DOHH2 (cell line): ENCODE measurements around the gene MYB.
"Not testable (repeated sequence)": the region's sequence is repeated elsewhere in the genome, so short reads cannot be mapped to it uniquely, and the experiment has no call there.

Experiments used
- H3F3A ChIP-seq: fragments of 200-600 bp; sonication (generic), shearing (Covaris generic); 2 replicates; pipeline ENCODE4 v1.6.0; 2016; ENCODE audit warnings: antibody characterized with exemption, mild to moderate bottlenecking; ENCODE audit not compliant: control insufficient read depth, insufficient read depth
- H3K27ac ChIP-seq: fragments of 200-600 bp; sonication (generic); 2 replicates; pipeline ENCODE4 v1.5.1; 2014; ENCODE audit warnings: low read depth, mild to moderate bottlenecking, low read length, moderate library complexity
- H3K27me3 ChIP-seq: fragments of 200-600 bp; sonication (generic); 2 replicates; pipeline ENCODE4 v1.6.1; 2014; ENCODE audit warnings: mild to moderate bottlenecking, low read length, mixed read lengths; ENCODE audit not compliant: control insufficient read depth
- H3K36me3 ChIP-seq: fragments of 200-600 bp; sonication (generic); 2 replicates; pipeline ENCODE4 v1.6.1; 2014; ENCODE audit warnings: mild to moderate bottlenecking, low read length, moderate library complexity, mixed read lengths; ENCODE audit not compliant: control insufficient read depth
- H3K4me1 ChIP-seq: fragments of 200-600 bp; sonication (generic); 2 replicates; pipeline ENCODE4 v1.6.1; 2014; ENCODE audit warnings: mild to moderate bottlenecking, low read length, mixed read lengths; ENCODE audit not compliant: control insufficient read depth
- H3K4me2 ChIP-seq: fragments of 200-600 bp; sonication (generic); 2 replicates; pipeline ENCODE4 v1.6.0; 2014; ENCODE audit warnings: mild to moderate bottlenecking, low read length, moderate library complexity
- H3K4me3 ChIP-seq: fragments of 200-600 bp; sonication (generic); 2 replicates; pipeline ENCODE4 v1.5.1; 2014; ENCODE audit warnings: mild to moderate bottlenecking, low read length, mixed read lengths
- H3K79me2 ChIP-seq: fragments of 200-600 bp; sonication (generic); 2 replicates; pipeline ENCODE4 v1.6.1; 2014; ENCODE audit warnings: mild to moderate bottlenecking, low read length, mixed read lengths; ENCODE audit not compliant: control insufficient read depth
- H3K9me2 ChIP-seq: fragments of 200-600 bp; sonication (generic); replicated peaks from 2 replicates; pipeline ENCODE4 v1.6.1; 2014; ENCODE audit warnings: mild to moderate bottlenecking, low read length, mixed read lengths; ENCODE audit not compliant: control insufficient read depth
- H3K9me3 ChIP-seq: fragments of 200-600 bp; sonication (generic); 2 replicates; pipeline ENCODE4 v1.6.1; 2014; ENCODE audit warnings: antibody characterized with exemption, low read length, mixed read lengths; ENCODE audit not compliant: control insufficient read depth, insufficient read depth
- H4K20me1 ChIP-seq: fragments of 200-600 bp; sonication (generic); 2 replicates; pipeline ENCODE4 v1.6.0; 2014; ENCODE audit warnings: low read depth, mild to moderate bottlenecking, antibody characterized with exemption, low read length, moderate library complexity; ENCODE audit not compliant: control insufficient read depth, insufficient read depth
- EZH2phosphoT487 ChIP-seq: fragments of 200-600 bp; sonication (generic); IDR thresholded peaks from 2 replicates; pipeline ENCODE4 v1.6.1; 2017; ENCODE audit warnings: borderline replicate concordance, mild to moderate bottlenecking, antibody characterized with exemption, low read length, moderate library complexity, mixed read lengths
- TF ChIP-seq, protein P1 (sequence below): fragments of 200-600 bp; sonication (generic); IDR thresholded peaks from one replicate; pipeline ENCODE4 v1.5.1; 2014; ENCODE audit warnings: antibody characterized with exemption, mild to moderate bottlenecking, low read depth, low read length; ENCODE audit not compliant: poor library complexity, severe bottlenecking

MYB gene

DNA sequence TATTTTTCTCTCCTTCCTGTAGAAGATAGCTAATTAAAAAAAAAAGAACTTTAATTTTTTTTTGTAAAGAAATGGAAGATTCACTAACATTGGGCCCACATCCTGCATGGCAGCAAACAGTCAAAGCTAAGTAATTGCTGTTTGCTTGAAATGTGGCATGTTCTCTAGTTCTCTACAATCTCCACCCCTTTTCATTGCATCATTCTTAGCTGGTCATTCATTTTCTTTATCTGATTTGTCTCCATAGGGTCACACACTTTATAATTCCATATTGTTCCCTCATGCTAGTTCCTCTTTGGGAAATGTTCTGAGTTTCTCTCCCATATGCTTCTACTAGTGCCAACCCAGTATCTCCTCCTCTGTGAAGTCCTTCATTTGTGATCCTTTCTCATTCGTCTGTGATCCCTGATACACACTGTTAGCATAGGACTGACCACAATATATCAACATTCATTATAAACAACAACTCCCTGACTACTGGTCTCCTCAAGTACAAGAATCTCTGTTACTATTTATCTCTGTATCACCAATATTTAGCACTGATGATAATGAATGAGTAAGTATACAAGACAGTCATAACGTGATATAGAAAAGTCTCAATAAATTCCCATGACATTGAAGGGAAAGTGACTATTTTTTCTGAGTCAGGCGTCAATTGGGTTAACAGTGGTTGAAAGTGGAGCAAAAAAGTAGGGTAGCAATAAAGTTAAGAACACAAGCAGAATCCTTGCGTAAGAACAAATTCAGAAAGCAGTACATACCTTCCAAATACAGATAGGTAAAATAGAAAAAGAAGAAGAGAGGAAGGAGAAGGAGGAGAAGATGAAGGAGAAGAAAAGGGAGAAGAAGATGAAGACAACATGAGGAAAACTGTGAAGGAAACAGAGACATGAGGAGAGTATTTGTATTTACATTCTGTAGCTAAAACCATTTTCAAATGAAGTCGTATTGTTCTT lies 33.2 kb upstream of the MYB start:
- Histone ChIP-seq H3K9me3 (no peaks in the 10 kb centered on the region), H3K36me3 (no peaks in the 10 kb centered on the region), H3K4me2 (no peak overlapping the region), H3K27ac (no peak overlapping the region), H4K20me1 (no peaks in the 10 kb centered on the region), H3F3A (peaks cover 16% of the 10 kb centered on the region; the same call in 1 of the 2 replicates), H3K4me3 (no peak overlapping the region), H3K4me1 (peaks cover 46% of the 10 kb centered on the region), H3K27me3 (no peaks in the 10 kb centered on the region), H3K79me2 (no peaks in the 10 kb centered on the region), H3K9me2 (no peaks in the 10 kb centered on the region)
- TF ChIP-seq EZH2phosphoT487, result no peak
- TF ChIP-seq, protein P1, sequence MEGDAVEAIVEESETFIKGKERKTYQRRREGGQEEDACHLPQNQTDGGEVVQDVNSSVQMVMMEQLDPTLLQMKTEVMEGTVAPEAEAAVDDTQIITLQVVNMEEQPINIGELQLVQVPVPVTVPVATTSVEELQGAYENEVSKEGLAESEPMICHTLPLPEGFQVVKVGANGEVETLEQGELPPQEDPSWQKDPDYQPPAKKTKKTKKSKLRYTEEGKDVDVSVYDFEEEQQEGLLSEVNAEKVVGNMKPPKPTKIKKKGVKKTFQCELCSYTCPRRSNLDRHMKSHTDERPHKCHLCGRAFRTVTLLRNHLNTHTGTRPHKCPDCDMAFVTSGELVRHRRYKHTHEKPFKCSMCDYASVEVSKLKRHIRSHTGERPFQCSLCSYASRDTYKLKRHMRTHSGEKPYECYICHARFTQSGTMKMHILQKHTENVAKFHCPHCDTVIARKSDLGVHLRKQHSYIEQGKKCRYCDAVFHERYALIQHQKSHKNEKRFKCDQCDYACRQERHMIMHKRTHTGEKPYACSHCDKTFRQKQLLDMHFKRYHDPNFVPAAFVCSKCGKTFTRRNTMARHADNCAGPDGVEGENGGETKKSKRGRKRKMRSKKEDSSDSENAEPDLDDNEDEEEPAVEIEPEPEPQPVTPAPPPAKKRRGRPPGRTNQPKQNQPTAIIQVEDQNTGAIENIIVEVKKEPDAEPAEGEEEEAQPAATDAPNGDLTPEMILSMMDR, result no peak

GRCh38 chr6:135148889-135149288 lies 32.2 kb upstream of the MYB start:
- Histone ChIP-seq H3F3A (peaks cover 16% of the 10 kb centered on the region; the same call in 1 of the 2 replicates), H3K27me3 (no peaks in the 10 kb centered on the region), H3K4me1 (peaks cover 36% of the 10 kb centered on the region), H3K36me3 (no peaks in the 10 kb centered on the region), H3K4me2 (peak overlapping the region; percentile 29), H3K9me3 (no peaks in the 10 kb centered on the region), H4K20me1 (no peaks in the 10 kb centered on the region), H3K27ac (no peak overlapping the region), H3K79me2 (no peaks in the 10 kb centered on the region), H3K4me3 (no peak overlapping the region), H3K9me2 (no peaks in the 10 kb centered on the region)
- TF ChIP-seq, protein P1, result no peak
- TF ChIP-seq EZH2phosphoT487, result no peak

- Histone ChIP-seq H3K4me3 (no peak overlapping the region), H3K79me2 (no peaks in the 10 kb centered on the region), H3K4me1 (peaks cover 31% of the 10 kb centered on the region), H3K27me3 (no peaks in the 10 kb centered on the region), H3K36me3 (no peaks in the 10 kb centered on the region), H3K9me3 (no peaks in the 10 kb centered on the region), H3K4me2 (peak overlapping the region; percentile 29), H3F3A (peaks cover 12% of the 10 kb centered on the region; the same call in 1 of the 2 replicates), H4K20me1 (no peaks in the 10 kb centered on the region), H3K9me2 (no peaks in the 10 kb centered on the region), H3K27ac (no peak overlapping the region)
- no peak for TF ChIP-seq EZH2phosphoT487
- TF ChIP-seq, protein P1, result no peak
Measured at GRCh38 chr6:135149376-135149775, 31.7 kb upstream of the MYB start.

- not testable (repeated sequence) for H3K79me2 ChIP-seq, H3F3A ChIP-seq, H3K9me3 ChIP-seq, H3K27ac ChIP-seq, H3K4me3 ChIP-seq, H3K36me3 ChIP-seq, H3K4me2 ChIP-seq, H4K20me1 ChIP-seq, H3K9me2 ChIP-seq, H3K27me3 ChIP-seq
- peaks cover 20% of the 10 kb centered on the region for H3K4me1 ChIP-seq
Measured at GRCh38 chr6:135150481-135150880, 30.6 kb upstream of the MYB start.

- H3K9me2 ChIP-seq, H3K4me3 ChIP-seq, H3K4me2 ChIP-seq, H3F3A ChIP-seq, H3K27ac ChIP-seq, H3K9me3 ChIP-seq, H3K79me2 ChIP-seq, H4K20me1 ChIP-seq, H3K36me3 ChIP-seq, H3K27me3 ChIP-seq, H3K4me1 ChIP-seq: not testable (repeated sequence)
Measured at GRCh38 chr6:135154125-135154524, 27.0 kb upstream of the MYB start.
